Right lobe of liver (tissue), 4 donors: Measurements from ENCODE around the gene DOCK1.

Source experiments
- CTCF ChIP-seq, 4 donors: fragments of 200-600 bp in 3 of 4; fragments of 450-650 bp in 1 of 4; IDR thresholded peaks; one replicate each; pipeline versions ENCODE4 v1.5.1 to v1.8.0; 2016 to 2022; ENCODE audit warnings: antibody characterized with exemption in 4 of 4, mild to moderate bottlenecking in 2 of 4
- POLR2A ChIP-seq: fragments of 450-650 bp; IDR thresholded peaks from one replicate; pipeline ENCODE4 v1.6.1; 2017; ENCODE audit warnings: antibody characterized with exemption, mild to moderate bottlenecking
- donor health status: DM: no; HTN: no; CAD: no.
- donor health status: DM: no; HTN: no; CAD: no.
- donor health status: DM: no; HTN: yes; CAD: no.

- no peak for TF ChIP-seq CTCF (IDR thresholded peaks at IDR 0.05)
- TF ChIP-seq POLR2A: no peak
These were observed 508.8 kb downstream of the DOCK1 start for GRCh38 chr10:127414024-127414423.
